RPMI8226 (cell line): Measurements from ENCODE around the gene RGN.
A peak's percentile ranks its signal among the peaks of the same experiment; 100 is the strongest.
"Not testable (repeated sequence)": the region's sequence is repeated elsewhere in the genome, so short reads cannot be mapped to it uniquely, and the experiment has no call there.

Experiments
- DNase-seq: peaks from one replicate; pipeline ENCODE4 v3.0.0-alpha.2; 2015

RGN gene

GRCh38 chrX:47124466-47124865 lies 46.2 kb downstream of the RGN start:
- DNase-seq = not testable (repeated sequence)

GRCh38 chrX:47129157-47129898 lies 51.1 kb downstream of the RGN start:
- DNase-seq = peak; percentile 93

GRCh38 chrX:47129899-47130358 lies 51.7 kb downstream of the RGN start:
- DNase-seq = no peak

GRCh38 chrX:47133493-47133892 lies 55.2 kb downstream of the RGN start:
- no peak for DNase-seq

- not testable (repeated sequence) for DNase-seq
Observed at GRCh38 chrX:47135650-47136049, 57.4 kb downstream of the RGN start.

- DNase-seq = no peak
Observed at GRCh38 chrX:47138171-47138570, 59.9 kb downstream of the RGN start.
